ENCODE measurements around the gene HK1.
A peak's percentile ranks its signal among the peaks of the same experiment; 100 is the strongest.
"Not testable (repeated sequence)": the region's sequence is repeated elsewhere in the genome, so short reads cannot be mapped to it uniquely, and the experiment has no call there.

The HK1 gene

GRCh38 chr10:69428165-69428564 lies 149.9 kb downstream of the HK1 start:
- DNase-seq, result no peak

DNA sequence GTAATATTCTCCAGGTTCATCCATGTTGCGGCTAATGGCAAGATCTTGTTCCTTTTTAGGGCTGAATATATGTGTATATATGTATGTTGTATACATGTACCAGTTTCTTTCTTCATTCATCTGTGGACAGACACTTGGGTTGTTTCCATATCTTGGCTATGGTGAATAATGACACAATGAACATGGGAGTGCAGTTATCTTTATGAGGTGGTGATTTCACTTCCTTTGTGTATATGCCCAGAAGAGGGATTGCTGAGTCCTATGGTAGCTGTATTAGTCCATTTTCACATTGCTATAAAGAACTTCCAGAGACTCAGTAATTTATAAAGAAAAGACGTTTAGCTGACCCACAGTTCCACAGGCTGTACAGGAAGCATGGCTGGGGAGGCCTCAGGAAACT lies 155.9 kb downstream of the HK1 start:
- no peak for DNase-seq

GRCh38 chr10:69434926-69435325 lies 156.6 kb downstream of the HK1 start:
- DNase-seq, result no peak

GRCh38 chr10:69435966-69436520 lies 157.7 kb downstream of the HK1 start:
- no peak for DNase-seq

GRCh38 chr10:69437321-69438259 lies 159.3 kb downstream of the HK1 start:
- DNase-seq, result no peak

DNA sequence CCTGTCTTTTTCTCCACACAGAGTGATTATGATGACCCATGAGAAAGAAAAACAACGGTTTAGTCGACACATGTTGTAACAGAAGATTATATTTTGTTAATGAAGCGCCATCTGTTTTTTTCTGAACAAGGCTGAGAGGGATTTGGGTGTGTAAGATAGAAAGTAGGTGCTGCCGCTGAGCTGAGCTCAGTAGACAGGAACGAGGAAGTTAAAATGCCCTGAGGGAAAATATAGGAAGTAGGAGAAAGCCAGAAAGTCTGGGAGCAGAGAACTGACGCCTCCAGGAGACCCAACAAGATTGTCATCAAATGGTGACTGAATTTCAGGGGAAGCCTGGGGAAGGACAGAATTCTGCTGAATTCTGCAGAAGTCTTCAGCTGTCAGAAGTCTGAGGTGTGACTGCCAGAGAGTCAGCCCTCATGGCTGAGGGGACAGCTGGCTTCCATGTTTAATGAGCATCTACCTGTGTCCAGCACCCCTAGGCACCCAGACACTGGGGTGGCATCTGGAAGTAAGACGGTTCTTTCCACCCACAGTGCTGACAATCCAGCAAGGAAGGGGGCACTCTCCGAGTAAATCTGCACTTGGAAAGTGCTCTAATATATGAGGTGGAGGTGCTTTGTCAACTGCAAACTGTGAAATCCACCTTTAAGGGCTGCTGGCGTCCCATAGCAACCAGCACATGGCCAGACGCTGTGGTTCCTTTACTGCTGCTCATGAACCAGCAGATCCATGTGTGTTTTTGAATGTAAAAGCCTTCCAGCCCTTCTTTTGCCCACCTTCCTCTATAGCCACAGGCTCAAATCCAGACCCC lies 160.4 kb downstream of the HK1 start:
- DNase-seq, result no peak

DNA sequence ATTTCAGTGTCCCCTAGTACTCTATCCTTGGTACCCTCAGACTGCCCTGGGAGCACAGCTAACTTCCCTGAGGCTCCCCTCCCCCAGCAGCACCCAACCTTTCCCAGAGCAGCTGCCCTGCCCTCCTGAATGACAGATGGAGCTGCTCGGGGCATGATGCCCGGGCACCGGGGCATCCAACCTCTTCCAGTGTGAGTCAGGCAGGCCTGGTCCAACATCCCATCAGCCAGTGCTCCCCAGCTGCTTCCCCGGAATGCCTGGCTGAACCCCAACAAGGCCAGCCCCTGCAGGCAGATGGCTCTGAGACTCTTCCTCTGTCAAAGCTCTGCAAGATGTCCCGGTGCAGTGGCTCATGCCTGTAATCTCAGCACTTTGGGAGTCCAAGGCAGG lies 161.0 kb downstream of the HK1 start:
- no peak for DNase-seq

DNA sequence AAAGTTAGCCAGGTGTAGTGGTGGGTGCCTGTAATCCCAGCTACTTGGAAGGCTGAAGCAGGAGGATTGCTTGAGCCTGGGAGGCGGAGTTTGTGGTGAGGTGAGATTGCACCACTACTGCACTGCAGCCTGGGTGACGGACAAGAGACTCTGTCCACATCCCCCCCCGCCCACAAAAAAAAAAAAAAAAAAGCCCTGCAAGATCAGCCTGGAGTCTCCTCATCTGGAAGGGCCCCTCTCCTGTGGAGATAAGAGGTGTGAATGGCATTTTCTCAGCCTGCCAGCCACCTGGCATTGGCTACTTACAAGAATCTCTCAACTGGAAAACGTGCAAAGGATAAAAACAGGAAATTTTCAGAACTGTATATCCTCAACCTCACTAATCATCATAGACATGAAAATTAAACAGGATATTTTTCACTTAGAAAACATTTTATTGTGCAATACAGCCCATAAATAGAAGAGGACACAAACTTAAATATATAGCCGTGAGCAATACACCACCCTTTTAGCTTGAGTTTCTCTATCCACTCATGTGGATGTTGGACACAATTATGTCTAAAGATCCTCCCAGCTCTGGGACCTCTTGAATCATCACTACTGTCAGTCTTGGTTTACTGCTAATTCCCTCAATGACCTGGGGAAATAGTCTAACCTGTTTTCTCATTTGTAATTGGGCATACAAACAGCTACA lies 161.7 kb downstream of the HK1 start:
- DNase-seq, result no peak

DNA sequence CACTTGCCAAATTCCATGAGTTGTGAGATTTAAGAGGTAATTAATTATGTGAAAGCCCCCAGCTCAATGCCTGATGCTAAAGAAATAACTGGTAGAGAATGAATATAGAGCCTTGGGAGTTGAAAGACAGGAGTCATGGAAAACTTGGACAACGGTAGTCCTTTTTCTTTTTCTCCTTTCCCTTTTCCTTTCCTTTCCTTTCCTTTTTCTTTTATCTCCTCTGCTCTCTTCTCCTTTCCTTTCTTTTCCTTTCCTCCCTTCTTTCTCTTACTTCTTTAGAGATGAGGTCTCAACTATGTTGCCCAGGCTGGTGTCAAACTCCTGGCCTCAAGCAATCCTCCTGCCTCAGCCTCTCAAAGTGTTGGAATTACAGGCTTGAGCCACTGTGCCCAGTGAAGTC lies 165.1 kb downstream of the HK1 start:
- no peak for DNase-seq

GRCh38 chr10:69445041-69445440 lies 166.7 kb downstream of the HK1 start:
- no peak for DNase-seq

DNA sequence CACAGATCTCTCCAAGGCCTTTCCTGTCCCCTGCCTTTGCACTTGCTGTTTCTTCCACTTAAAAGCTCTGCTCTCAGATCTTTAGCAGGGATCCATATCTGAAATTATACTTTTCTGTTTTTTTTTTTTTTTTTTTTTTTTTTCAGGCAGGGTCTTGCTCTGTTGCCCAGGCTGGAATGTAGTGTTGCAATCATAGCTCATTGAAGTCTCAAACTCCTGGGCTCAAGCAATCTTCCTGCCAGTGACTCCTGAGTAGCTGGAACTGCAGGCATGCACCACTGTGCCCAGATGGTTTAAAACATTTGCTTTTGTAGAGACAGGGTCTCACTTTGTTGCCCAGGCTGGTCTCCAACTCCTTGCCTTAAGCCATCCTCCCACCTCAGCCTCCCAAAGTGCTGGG lies 167.9 kb downstream of the HK1 start:
- no peak for DNase-seq

DNA sequence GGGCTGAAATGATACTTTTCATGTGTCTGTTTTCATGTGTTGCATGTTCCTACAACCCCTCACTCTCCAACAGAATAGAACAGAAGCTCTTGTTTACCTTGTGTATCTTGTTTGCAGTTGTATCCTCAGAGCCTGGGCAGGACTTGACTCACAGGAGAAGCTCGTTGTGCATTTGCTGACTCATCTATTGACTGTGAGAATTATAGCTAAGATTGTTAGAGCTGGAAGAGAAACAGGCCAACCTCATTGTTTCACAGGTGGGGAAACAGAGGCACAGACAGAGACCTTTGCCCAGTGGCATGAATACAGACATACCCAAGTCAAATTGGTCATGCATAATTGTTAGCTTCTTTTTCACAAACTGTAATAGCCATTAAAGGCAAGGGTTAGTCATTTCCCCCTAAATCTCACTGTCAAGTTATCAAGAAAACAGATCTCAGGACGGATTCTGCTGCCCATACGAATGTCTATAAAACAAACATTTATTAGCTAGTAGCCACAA lies 168.4 kb downstream of the HK1 start:
- DNase-seq, result no peak

GRCh38 chr10:69449841-69450240 lies 171.5 kb downstream of the HK1 start:
- DNase-seq, result peak; percentile 56 to 58

DNA sequence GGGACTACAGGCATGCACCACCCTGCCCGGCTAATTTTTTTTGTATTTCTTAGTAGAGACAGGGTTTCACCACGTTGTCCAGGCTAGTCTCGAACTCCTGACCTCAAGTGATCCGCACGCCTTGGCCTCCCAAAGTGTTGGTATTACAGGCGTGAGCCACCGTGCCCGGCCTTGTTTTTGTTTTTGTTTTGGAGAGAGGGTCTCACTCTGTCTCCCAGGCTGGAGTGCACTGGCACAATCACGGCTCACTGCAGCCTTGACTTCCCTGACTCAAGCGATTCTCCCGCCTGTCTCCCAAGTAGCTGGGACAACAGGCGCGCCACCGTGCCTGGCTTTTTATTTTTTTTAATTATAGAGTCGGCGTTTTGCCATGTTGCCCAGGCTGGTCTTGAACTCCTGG lies 172.1 kb downstream of the HK1 start:
- not testable (repeated sequence) for DNase-seq

DNA sequence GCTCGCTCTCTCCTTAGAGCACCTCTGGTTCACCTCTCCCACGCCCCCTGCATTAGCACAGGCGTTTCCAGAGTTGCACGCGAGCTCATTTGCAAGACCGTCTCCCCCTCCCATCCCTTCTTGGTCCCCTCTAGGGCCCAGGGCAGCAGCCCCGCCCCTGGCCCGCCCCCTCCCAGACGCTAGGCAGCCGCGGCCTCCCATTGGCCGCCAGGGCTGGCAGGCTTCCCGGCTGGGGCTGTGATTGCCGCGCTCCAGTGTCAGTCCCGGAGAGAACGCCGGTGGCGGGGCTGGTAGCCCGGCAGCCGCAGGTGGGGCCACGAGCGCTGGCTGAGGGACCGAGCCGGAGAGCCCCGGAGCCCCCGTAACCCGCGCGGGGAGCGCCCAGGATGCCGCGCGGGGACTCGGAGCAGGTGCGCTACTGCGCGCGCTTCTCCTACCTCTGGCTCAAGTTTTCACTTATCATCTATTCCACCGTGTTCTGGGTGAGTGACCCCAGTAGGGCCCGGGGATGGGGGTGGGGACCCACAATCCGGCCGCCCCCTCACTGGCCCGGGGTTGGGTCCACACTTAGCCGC lies 173.0 kb downstream of the HK1 start, which contains the start of gene TSPAN15:
Gene TSPAN15 (plus strand): TSS at position 257 of the 575 bp plus-strand sequence. CDS start 130 bp downstream, at position 387.
- DNase-seq, result peak; percentile 82 to 89

All from activated T-cell treated with anti-CD3 and anti-CD28 coated beads, Interleukin-2, amount 50 U/mL, for 48 hours (primary cell).